Measurements from ENCODE around the gene TAS1R3. TPM values are rescaled to one million over a fixed set of nuclear protein-coding genes. Genes with fewer than 3 reads are reported as not detected.
A peak's percentile ranks its signal among the peaks of the same experiment; 100 is the strongest.

Gene TAS1R3
- total and polyA plus RNA-seq, 2 experiments from 2014 or later, result 0.14 TPM; not detected in 1

- peaks cover 20% of the 10 kb centered on the region; the same call in 2 of the 3 replicates for H3K4me1 Mint-ChIP-seq
These were observed 24.3 kb upstream of the TAS1R3 start for GRCh38 chr1:1306661-1307260.

GRCh38 chr1:1307261-1307922 lies 23.7 kb upstream of the TAS1R3 start:
- no peak overlapping the region for H2AFZ ChIP-seq
- H3K9me2 ChIP-seq (ENCODE audit: insufficient read depth), result no peaks in the 10 kb centered on the region
- H3K36me3 Mint-ChIP-seq (ENCODE audit: low read depth), result peaks cover 6% of the 10 kb centered on the region
- peaks cover 5% of the 10 kb centered on the region; the same call in 1 of the 2 replicates for H3K79me2 ChIP-seq (replicated peaks; ENCODE audit: insufficient read depth)
- peaks cover 7% of the 10 kb centered on the region; the same call in 1 of the 2 replicates for H3K4me1 ChIP-seq (ENCODE audit: insufficient read depth)
- no peak for TF ChIP-seq EZH2phosphoT487 (IDR thresholded peaks at IDR 0.05; ENCODE audit: unreplicated experiment)
- TF ChIP-seq ZNF462 (CRISPR knock-in tag; IDR thresholded peaks at IDR 0.05), result no peak
- TF ChIP-seq ZNF331 (CRISPR knock-in tag; IDR thresholded peaks at IDR 0.05; ENCODE audit: low read depth), result no peak
- peak overlapping the region; percentile 80 for H3K4me3 Mint-ChIP-seq
- H3K4me2 ChIP-seq, result peak overlapping the region; percentile 87
- H4K20me1 ChIP-seq (replicated peaks; ENCODE audit: insufficient read depth), result no peaks in the 10 kb centered on the region; the same call in 1 of the 2 replicates
- H3K9me3 Mint-ChIP-seq, result no peaks in the 10 kb centered on the region
- no peaks in the 10 kb centered on the region for H3K36me3 ChIP-seq (ENCODE audit: insufficient read depth)
- peaks cover 8% of the 10 kb centered on the region; the same call in 1 of the 2 replicates for H3F3A ChIP-seq (replicated peaks; ENCODE audit: low read depth)
- H3K4me3 ChIP-seq, result peak overlapping the region; percentile 90
- H3K27ac Mint-ChIP-seq, result no peak overlapping the region
- ATAC-seq, result no peak
- H3K27me3 ChIP-seq (ENCODE audit: insufficient read depth), result no peaks in the 10 kb centered on the region
- H3K27ac ChIP-seq (ENCODE audit: low read depth), result no peak overlapping the region
- no peak for DNase-seq (ENCODE audit: low spot score)
- peaks cover 20% of the 10 kb centered on the region for H3K27me3 Mint-ChIP-seq (ENCODE audit: insufficient read depth, low read depth, poor library complexity)
- H3K4me1 Mint-ChIP-seq, result peaks cover 20% of the 10 kb centered on the region; the same call in 2 of the 3 replicates

More at GRCh38 chr1:1306661-1307260, 24.3 kb upstream of the TAS1R3 start:
- Histone ChIP-seq H3K27me3 (ENCODE audit: insufficient read depth) (no peaks in the 10 kb centered on the region), H3K4me2 (peak overlapping the region; percentile 87), H2AFZ (no peak overlapping the region), H3K4me3 (peak overlapping the region; percentile 90), H3K4me1 (ENCODE audit: insufficient read depth) (peaks cover 7% of the 10 kb centered on the region; the same call in 1 of the 2 replicates), H3K27ac (ENCODE audit: low read depth) (no peak overlapping the region), H4K20me1 (replicated peaks; ENCODE audit: insufficient read depth) (no peaks in the 10 kb centered on the region; the same call in 1 of the 2 replicates), H3K36me3 (ENCODE audit: insufficient read depth) (no peaks in the 10 kb centered on the region), H3K79me2 (replicated peaks; ENCODE audit: insufficient read depth) (peaks cover 5% of the 10 kb centered on the region; the same call in 1 of the 2 replicates), H3F3A (replicated peaks; ENCODE audit: low read depth) (peaks cover 8% of the 10 kb centered on the region; the same call in 1 of the 2 replicates), H3K9me2 (ENCODE audit: insufficient read depth) (no peaks in the 10 kb centered on the region)
- peaks cover 20% of the 10 kb centered on the region for H3K27me3 Mint-ChIP-seq (ENCODE audit: insufficient read depth, low read depth, poor library complexity)
- H3K9me3 Mint-ChIP-seq, result no peaks in the 10 kb centered on the region
- peaks cover 6% of the 10 kb centered on the region for H3K36me3 Mint-ChIP-seq (ENCODE audit: low read depth)
- H3K27ac Mint-ChIP-seq, result no peak overlapping the region
- no peak for TF ChIP-seq STAT1 (IDR thresholded peaks at IDR 0.05; ENCODE audit: unreplicated experiment)
- no peak for TF ChIP-seq POLR2AphosphoS5 (IDR thresholded peaks at IDR 0.05; ENCODE audit: low read depth)
- TF ChIP-seq EZH2 (IDR thresholded peaks at IDR 0.05; ENCODE audit: low read depth, unreplicated experiment), result no peak
- no peak for TF ChIP-seq CTCF (conservative IDR thresholded peaks at IDR 0.05; ENCODE audit: low read depth in 2 of 2)
- no peak for TF ChIP-seq ZNF331 (CRISPR knock-in tag; IDR thresholded peaks at IDR 0.05; ENCODE audit: low read depth)
- TF ChIP-seq JUNB (IDR thresholded peaks at IDR 0.05; ENCODE audit: unreplicated experiment), result no peak
- DNase-seq (ENCODE audit: low spot score), result no peak
- no peak for ATAC-seq
- peak overlapping the region; percentile 80 for H3K4me3 Mint-ChIP-seq
